Loucy (cell line): ENCODE data around the gene ZBTB20.

Experiments
- H2AFZ ChIP-seq: fragments of 200-600 bp; sonication (generic); 2 replicates; pipeline ENCODE4 v1.6.0; 2016; ENCODE audit warnings: antibody characterized with exemption, mild to moderate bottlenecking, low read length, moderate library complexity
- H3F3A ChIP-seq: fragments of 200-600 bp; 2 replicates; pipeline ENCODE4 v1.6.0; 2016; ENCODE audit warnings: antibody characterized with exemption, low read depth, mild to moderate bottlenecking
- H3K27me3 ChIP-seq: fragments of 200-600 bp; sonication (generic); 2 replicates; pipeline ENCODE4 v1.6.1; 2014; ENCODE audit warnings: low read length, mild to moderate bottlenecking; ENCODE audit not compliant: insufficient read depth, poor library complexity, severe bottlenecking
- H3K36me3 ChIP-seq: fragments of 200-600 bp; sonication (generic); 2 replicates; pipeline ENCODE4 v1.6.1; 2016; ENCODE audit warnings: low read length; ENCODE audit not compliant: insufficient read depth
- H3K4me1 ChIP-seq: fragments of 200-600 bp; sonication (generic); 2 replicates; pipeline ENCODE4 v1.5.1; 2014; ENCODE audit warnings: low read length, mild to moderate bottlenecking; ENCODE audit not compliant: insufficient read depth, poor library complexity, severe bottlenecking
- H3K4me2 ChIP-seq: fragments of 200-600 bp; sonication (generic); 2 replicates; pipeline ENCODE4 v1.6.0; 2014; ENCODE audit warnings: antibody characterized with exemption, low read length, low read depth, mild to moderate bottlenecking; ENCODE audit not compliant: poor library complexity, severe bottlenecking
- H3K4me3 ChIP-seq: fragments of 200-600 bp; sonication (generic); 2 replicates; pipeline ENCODE4 v1.5.1; 2014; ENCODE audit warnings: low read length, mild to moderate bottlenecking, mixed read lengths; ENCODE audit not compliant: poor library complexity, severe bottlenecking
- H3K79me2 ChIP-seq: fragments of 200-600 bp; sonication (generic); 2 replicates; pipeline ENCODE4 v1.6.1; 2014; ENCODE audit warnings: low read length; ENCODE audit not compliant: insufficient read depth
- H3K9ac ChIP-seq: fragments of 200-600 bp; sonication (generic); 2 replicates; pipeline ENCODE4 v1.6.0; 2014; ENCODE audit warnings: mild to moderate bottlenecking, low read depth, low read length, moderate library complexity; ENCODE audit not compliant: poor library complexity, severe bottlenecking
- H3K9me2 ChIP-seq: fragments of 200-600 bp; sonication (generic); replicated peaks from 2 replicates; pipeline ENCODE4 v1.6.1; 2016; ENCODE audit warnings: low read depth, low read length, mixed read lengths
- H3K9me3 ChIP-seq: fragments of 200-600 bp; sonication (generic); 2 replicates; pipeline ENCODE4 v1.6.1; 2014; ENCODE audit warnings: mild to moderate bottlenecking, antibody characterized with exemption, low read length, low read depth; ENCODE audit not compliant: insufficient read depth
- H4K20me1 ChIP-seq: fragments of 200-600 bp; sonication (generic); 2 replicates; pipeline ENCODE4 v1.6.0; 2014; ENCODE audit warnings: antibody characterized with exemption, low read length, mild to moderate bottlenecking; ENCODE audit not compliant: insufficient read depth, poor library complexity, severe bottlenecking
- CTCF ChIP-seq: fragments of 200-600 bp; sonication (generic); conservative IDR thresholded peaks from 2 replicates; pipeline ENCODE4 v1.5.1; 2014; ENCODE audit warnings: mild to moderate bottlenecking, antibody characterized with exemption, low read length
- EZH2phosphoT487 ChIP-seq: fragments of 200-600 bp; IDR thresholded peaks from 2 replicates; pipeline ENCODE4 v1.6.1; 2018; ENCODE audit warnings: antibody characterized with exemption, mild to moderate bottlenecking, moderate library complexity, borderline replicate concordance

The ZBTB20 gene

GRCh38 chr3:115018694-115019093, 128.4 kb downstream of the ZBTB20 start:
- no peak overlapping the region for H3K4me3 ChIP-seq
- H3K9ac ChIP-seq: no peak overlapping the region
- no peaks in the 10 kb centered on the region for H3K9me3 ChIP-seq
- TF ChIP-seq EZH2phosphoT487 (no peak), CTCF (no peak)
- no peak overlapping the region for H2AFZ ChIP-seq
- no peaks in the 10 kb centered on the region for H3K79me2 ChIP-seq
- no peaks in the 10 kb centered on the region for H3K36me3 ChIP-seq
- no peaks in the 10 kb centered on the region for H3K9me2 ChIP-seq
- H3K4me1 ChIP-seq: no peaks in the 10 kb centered on the region
- H4K20me1 ChIP-seq: no peaks in the 10 kb centered on the region
- H3F3A ChIP-seq: no peaks in the 10 kb centered on the region
- no peaks in the 10 kb centered on the region for H3K27me3 ChIP-seq
- H3K4me2 ChIP-seq: no peak overlapping the region

GRCh38 chr3:115007966-115008365, 139.1 kb downstream of the ZBTB20 start:
- no peaks in the 10 kb centered on the region for H3K9me2 ChIP-seq
- no peak overlapping the region for H3K4me2 ChIP-seq
- 0 out of 2 replicates have a peak, but pooled peaks cover 3% of the 10 kb centered on the region for H3K9me3 ChIP-seq
- no peak overlapping the region for H3K9ac ChIP-seq
- no peaks in the 10 kb centered on the region for H3K36me3 ChIP-seq
- no peaks in the 10 kb centered on the region for H3K27me3 ChIP-seq
- TF ChIP-seq CTCF (no peak), EZH2phosphoT487 (no peak)
- no peaks in the 10 kb centered on the region for H3K4me1 ChIP-seq
- no peaks in the 10 kb centered on the region for H3F3A ChIP-seq
- no peak overlapping the region for H2AFZ ChIP-seq
- no peaks in the 10 kb centered on the region for H4K20me1 ChIP-seq
- H3K4me3 ChIP-seq: no peak overlapping the region
- H3K79me2 ChIP-seq: no peaks in the 10 kb centered on the region

- no peak overlapping the region for H3K4me3 ChIP-seq
- H4K20me1 ChIP-seq: no peaks in the 10 kb centered on the region
- H3K9me3 ChIP-seq: no peaks in the 10 kb centered on the region
- H3K4me2 ChIP-seq: no peak overlapping the region
- no peak overlapping the region for H2AFZ ChIP-seq
- H3K9ac ChIP-seq: no peak overlapping the region
- H3K4me1 ChIP-seq: no peaks in the 10 kb centered on the region
- H3K36me3 ChIP-seq: no peaks in the 10 kb centered on the region
- H3K27me3 ChIP-seq: no peaks in the 10 kb centered on the region
- no peaks in the 10 kb centered on the region for H3K79me2 ChIP-seq
- no peaks in the 10 kb centered on the region for H3F3A ChIP-seq
- TF ChIP-seq CTCF (no peak), EZH2phosphoT487 (no peak)
- no peaks in the 10 kb centered on the region for H3K9me2 ChIP-seq
These were observed 142.6 kb downstream of the ZBTB20 start for GRCh38 chr3:115004201-115005140.
